Hepatocyte (in vitro differentiated cells): ENCODE results near the gene PLS3.

Experiments
- EZH2 ChIP-seq: fragments of 200-600 bp; sonication (generic); IDR thresholded peaks from 2 replicates; pipeline ENCODE4 v1.6.1; 2016; ENCODE audit warnings: antibody characterized with exemption, mild to moderate bottlenecking, borderline replicate concordance
- EZH2phosphoT487 ChIP-seq: fragments of 200-600 bp; sonication (generic); IDR thresholded peaks from one replicate; pipeline ENCODE4 v1.6.1; 2018; ENCODE audit warnings: antibody characterized with exemption, mild to moderate bottlenecking, low read depth, moderate library complexity; ENCODE audit not compliant: unreplicated experiment, severe bottlenecking
- TF ChIP-seq, protein P1 (sequence below): fragments of 200-600 bp; sonication (generic); IDR thresholded peaks from 2 replicates; pipeline ENCODE4 v1.5.1; 2016; ENCODE audit warnings: antibody characterized with exemption, mild to moderate bottlenecking; ENCODE audit not compliant: poor library complexity

DNA sequence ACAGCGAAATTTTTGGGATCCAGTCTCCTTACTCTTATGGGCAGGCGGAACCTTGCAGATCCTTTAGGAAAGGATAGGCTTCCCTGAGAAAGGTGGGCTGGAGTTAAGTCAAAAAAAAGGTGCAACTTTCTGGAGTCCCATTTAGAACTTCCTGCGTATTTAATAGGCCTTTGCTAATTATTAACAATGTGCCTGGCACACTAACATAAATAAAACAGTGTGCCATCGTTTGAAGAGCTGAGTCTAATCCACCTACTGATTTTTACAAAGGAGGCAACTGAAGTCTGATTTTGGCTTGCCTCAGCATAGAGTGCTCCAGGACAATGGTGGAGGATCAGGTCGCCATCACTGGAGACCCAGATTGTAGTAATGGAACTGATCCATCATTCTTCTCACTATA lies 15.7 kb downstream of the PLS3 start:
- TF ChIP-seq, protein P1, sequence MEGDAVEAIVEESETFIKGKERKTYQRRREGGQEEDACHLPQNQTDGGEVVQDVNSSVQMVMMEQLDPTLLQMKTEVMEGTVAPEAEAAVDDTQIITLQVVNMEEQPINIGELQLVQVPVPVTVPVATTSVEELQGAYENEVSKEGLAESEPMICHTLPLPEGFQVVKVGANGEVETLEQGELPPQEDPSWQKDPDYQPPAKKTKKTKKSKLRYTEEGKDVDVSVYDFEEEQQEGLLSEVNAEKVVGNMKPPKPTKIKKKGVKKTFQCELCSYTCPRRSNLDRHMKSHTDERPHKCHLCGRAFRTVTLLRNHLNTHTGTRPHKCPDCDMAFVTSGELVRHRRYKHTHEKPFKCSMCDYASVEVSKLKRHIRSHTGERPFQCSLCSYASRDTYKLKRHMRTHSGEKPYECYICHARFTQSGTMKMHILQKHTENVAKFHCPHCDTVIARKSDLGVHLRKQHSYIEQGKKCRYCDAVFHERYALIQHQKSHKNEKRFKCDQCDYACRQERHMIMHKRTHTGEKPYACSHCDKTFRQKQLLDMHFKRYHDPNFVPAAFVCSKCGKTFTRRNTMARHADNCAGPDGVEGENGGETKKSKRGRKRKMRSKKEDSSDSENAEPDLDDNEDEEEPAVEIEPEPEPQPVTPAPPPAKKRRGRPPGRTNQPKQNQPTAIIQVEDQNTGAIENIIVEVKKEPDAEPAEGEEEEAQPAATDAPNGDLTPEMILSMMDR, result no peak
- TF ChIP-seq EZH2, result no peak
- TF ChIP-seq EZH2phosphoT487, result no peak
